ENCODE results near the gene WDR82.

The WDR82 gene, protein sequence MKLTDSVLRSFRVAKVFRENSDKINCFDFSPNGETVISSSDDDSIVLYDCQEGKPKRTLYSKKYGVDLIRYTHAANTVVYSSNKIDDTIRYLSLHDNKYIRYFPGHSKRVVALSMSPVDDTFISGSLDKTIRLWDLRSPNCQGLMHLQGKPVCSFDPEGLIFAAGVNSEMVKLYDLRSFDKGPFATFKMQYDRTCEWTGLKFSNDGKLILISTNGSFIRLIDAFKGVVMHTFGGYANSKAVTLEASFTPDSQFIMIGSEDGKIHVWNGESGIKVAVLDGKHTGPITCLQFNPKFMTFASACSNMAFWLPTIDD
- 245 to 478 (median 305) reads per million in 3 experiments for total RNA-seq

GRCh38 chr3:52278510-52279069 is at the start of gene WDR82:
TSS of gene WDR82 (minus strand) at chr3:52278649. CDS start at chr3:52278361, 288 bp downstream.
- peak; percentile 94 for DNase-seq

GRCh38 chr3:52327486-52328290 is 49.2 kb upstream of the WDR82 start:
- no peak for DNase-seq

GRCh38 chr3:52326976-52327375 is 48.5 kb upstream of the WDR82 start:
- no peak for DNase-seq

DNA sequence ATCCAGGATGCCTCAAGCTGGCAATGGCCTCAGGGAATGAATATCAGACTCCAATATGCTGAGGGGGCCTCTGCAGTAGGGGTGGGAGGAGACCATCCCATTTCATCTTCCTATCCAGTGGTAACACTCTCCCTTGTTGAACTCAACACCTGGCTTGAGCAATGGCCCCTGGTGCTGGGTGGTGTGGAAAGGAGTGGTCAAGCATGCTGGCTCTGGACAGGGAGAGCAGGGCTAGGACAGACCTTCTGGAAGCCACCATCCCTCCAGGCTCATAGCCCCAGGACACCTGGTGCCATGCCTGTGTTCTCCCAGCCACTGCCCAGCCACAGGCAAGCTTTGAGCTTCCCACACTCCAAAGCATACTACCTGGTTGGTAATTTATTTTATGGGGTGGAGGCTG is 47.2 kb upstream of the WDR82 start:
- no peak for DNase-seq

- no peak for DNase-seq
These were observed 46.2 kb upstream of the WDR82 start for GRCh38 chr3:52324676-52325075.

DNA sequence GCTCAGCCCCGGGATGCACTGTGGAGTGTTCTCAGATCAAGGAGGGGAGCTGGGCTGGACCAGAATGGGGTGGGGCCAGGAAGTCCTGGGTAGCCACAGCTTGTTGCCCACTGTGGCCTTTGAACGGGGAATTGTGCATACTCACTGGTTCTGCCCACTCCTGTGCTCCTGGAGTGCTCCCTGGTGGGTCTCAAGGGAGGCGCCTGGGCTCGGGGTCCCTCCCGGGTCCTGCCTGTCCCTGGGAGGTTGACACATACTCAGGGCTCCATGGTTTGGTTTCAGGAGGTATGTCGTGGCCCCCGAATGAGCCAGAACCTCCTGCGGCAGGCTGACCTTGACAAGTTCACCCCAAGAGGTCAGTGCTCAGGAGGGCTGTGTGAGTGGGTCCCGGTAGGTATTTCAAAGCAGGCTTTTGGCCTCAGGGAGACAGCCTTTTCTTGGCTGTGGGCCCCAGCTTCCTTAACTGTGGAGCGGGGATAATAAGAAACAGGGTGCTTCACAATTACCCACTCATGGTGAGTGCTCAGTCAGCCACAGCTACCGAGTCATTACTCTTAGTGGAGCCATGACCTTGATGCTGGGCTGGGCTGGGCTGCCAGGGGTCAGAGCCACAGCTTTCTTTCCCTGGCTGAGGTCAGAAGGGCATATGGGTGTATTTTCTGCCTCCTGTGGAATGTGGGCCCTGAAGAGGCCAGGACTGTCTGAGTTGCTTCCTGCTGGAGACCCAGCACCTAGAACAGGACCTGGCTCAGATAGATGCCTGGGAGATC is 45.3 kb upstream of the WDR82 start:
- DNase-seq, result no peak

- DNase-seq, result no peak
These were observed 44.0 kb upstream of the WDR82 start for GRCh38 chr3:52322466-52322865.

DNA sequence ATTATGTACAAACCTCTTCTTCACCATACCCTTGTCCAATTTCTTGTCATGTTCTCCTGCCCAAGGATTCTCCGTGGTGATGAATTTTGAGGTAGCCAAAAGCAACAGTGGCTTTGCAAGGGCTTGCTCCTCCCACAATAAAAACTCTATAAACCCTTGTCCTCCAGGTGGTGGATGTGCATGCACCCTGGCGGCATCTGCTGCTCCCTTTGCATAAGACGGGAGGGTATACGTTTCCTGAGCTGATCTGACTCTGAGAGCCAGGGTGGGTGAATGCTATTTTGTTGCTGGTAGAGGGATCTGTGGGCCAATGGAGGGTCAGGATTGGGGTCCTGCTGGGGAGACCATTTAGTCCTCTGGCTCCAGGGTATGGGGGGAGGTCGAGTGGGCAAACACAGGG is 43.0 kb upstream of the WDR82 start:
- DNase-seq, result no peak

DNA sequence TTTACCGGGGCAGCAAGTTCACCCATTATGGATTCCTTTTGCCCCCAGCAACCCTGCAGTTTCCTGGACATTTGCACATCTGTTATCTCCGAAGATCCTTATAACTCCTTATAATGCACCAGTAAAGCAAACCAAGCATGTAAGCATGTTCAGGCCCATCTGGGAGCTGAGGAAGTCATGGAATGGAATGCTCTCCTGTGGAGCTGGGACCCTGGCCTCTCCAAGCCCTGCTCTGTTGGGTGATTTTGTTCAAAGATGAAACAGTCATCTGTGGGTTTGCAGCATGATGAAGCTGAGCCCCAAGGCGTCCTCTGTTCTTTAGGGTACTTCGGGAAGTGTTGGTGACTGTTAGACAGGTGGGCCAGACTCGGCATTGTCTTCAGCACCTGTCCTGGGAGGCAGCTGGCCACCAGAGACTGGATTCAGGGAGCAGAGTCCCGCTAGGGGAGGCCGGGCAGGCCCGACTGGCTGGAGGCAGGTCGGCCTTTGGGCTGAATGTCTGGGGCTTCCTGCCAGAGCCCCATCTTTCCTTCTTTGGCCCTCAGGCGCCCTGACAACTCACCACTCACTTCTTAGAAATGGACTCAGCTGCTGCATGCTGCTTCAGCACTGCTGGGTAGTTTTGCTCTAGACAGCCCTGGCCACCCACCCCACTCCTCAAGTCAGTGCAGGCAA is 41.6 kb upstream of the WDR82 start:
- DNase-seq, result no peak

GRCh38 chr3:52318186-52318816 is 39.9 kb upstream of the WDR82 start:
- no peak for DNase-seq

DNA sequence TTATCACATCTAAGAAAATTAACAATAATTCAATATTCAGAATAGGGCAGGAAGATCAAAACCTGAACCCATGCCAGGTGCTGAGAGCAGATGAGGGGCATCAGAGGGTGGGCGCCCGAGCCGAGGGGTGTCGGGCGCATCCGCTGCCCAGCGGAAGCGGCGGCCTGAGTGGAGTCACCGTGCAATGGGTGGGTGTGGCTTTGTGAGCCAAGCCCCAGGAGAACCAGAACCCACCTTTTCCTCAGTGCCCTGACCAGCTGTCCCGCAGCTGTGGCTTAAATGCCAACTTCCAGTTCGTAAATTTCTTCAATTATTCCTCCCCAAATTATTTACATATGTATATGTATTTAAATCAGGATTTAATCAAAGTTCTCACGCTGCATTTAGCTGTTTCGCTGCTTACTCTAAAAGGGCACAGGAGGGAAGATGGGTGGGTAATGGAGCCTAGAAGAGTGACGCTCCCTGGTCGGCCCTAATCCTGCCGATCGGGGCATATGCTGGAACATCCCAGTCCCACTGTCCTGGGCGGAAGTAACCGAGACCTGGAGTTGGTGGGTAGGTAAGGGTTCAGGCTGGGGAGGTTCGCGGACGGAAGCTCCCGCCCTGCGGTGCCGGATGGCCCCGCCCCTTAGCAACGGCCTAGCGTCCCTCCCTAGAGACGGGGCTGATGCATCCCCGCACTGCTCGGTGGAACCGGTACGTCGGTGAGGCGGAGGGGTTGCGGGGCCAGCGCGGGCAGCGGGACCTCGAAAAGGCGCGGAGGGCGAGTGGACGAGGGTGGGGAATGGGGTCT is 39.0 kb upstream of the WDR82 start:
- DNase-seq, result peak; percentile 72

DNA sequence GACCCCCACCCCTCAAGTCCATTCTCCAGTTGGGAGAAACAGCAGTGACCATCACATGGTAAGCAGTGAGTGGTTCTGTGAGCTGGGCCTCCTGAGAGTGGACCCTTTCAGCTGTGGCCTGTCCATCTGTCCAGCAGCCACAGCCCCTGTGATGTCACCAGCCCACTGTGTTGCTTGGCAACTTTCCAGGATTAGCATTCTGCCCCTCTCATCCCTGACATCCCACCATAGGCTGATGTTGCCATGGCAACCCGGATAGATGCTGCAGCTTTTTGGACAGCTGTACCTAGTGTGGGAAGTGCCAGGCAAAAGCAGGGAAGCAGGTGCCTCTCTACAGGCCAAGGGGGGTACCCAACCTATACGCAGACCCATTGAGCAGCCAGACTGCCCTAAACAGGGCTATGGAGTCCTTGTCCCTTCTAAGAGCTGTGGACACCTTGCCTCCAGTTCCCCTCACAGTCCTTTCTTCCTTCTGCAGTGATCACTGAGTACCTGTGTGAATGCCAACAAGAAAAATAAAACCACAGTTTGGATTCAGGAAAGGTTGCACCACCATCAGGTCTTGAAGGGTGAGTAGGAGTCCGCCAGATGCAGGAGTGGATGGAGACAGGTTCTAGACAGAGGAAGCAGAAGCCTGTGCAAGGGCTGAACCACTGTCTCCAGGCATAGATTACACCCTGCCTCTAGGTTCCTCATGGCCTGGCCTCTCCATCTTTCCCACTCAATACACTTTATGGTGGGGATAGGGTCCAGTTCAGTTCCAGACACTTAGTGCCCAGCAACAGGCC is 37.7 kb upstream of the WDR82 start, which contains the start of gene DNAH1:
DNAH1 (plus strand) TSS at position 343 of the 788 bp plus-strand sequence. CDS start 6,124 bp downstream, outside the sequence.
- DNase-seq, result no peak

DNA sequence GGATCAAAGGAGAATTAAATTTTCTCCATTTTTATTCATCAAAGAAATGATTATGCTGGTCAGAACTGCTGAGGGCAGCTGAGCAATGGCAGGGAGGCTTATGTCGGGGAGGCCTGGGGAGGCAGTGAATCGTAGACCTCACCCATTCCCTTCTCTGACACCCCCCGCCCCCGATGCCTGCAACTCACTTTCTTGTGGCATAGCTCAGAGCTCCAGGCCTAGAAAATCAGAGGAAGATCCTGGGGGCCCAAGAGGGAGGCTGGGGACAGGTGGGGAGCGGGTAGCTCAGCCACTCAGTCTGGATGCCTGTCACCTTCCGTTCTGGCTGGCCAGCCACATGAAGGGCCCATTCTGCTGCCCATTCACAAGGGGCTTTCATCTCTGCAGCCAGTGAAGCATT is 36.6 kb upstream of the WDR82 start:
- DNase-seq, result no peak

DNA sequence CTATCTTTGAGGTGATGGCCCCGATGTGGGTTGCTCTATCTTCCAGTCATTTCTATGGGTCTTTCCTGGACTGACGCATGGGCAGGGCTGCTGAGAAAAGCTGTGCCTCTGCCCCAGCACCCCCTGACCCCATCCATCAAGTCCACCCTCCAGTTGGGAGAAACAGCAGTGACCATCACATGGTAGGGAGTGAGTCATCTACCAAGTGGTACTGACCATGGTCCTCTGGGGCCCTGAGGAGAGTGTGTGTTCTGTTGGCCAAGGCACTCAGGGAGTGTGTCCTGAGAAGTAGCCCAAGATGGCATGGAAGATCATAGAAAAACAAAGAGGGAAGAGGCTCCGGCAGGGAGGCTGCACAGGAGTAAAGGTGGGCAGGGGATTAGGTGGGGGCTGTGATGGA is 36.0 kb upstream of the WDR82 start:
- no peak for DNase-seq

- no peak for DNase-seq
These were observed 35.3 kb upstream of the WDR82 start for GRCh38 chr3:52313774-52314188.

GRCh38 chr3:52313188-52313773 is 34.8 kb upstream of the WDR82 start:
- DNase-seq, result no peak

DNA sequence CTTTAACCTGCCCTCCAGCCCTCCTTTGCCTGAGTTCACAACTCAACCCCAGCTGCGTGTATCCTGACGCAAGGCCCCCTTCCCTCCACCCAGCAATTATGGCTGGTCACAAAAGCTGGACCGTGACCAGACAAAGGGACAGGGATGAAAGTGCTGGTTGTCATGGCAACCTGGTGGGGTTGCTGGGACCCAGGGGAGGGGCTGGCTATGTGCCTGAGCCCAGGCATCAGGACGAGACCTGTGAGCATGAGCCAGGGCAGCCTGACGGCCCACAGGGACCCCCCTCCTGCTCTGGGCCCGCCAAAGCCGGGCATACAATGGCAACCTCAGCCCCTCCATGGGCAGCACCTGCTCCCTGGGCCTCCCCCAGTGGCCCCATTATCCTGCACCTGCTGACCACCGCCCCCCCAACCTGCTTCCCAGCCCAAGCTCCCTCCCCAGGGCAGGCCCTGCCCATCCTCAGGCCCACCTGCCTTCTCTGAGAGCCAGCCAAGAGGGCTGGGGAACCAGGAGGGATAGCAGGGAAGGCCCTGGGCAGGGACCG is 33.2 kb upstream of the WDR82 start:
- no peak for DNase-seq

DNA sequence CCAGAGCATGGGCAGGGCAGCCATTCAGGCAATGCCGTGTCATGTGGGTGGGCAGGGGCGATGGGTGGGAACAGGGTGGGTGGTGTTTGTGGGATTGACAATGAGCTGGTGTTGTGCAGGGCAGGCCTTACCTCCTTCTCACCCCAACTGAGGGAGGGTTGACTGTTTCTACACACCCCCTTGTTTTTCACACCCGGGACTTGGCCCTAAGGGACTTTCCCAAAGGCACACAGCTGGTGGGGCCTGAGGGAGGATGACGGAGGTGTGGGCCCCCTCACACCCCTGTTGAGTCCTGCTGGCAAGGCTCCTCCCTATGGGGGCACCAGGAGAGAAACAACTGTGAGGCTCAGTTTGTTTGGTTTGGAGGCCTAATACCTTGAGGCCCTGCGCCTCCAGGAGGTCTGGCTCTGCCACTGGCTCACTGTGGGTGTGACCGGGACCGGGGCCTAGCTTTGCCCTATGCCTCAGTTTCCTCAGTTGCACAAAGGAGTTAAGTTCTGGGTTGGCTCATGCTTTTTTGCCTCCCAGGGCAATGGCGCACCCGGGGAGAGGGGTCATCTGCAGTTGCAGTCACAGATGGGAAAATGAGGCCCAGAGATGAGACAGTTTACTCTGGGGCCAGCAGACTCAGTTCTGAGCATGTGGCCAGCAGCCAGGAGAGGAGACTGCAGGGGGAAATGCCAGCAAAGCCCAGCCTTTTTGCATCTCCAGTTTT is 32.6 kb upstream of the WDR82 start:
- DNase-seq, result peak; percentile 28

GRCh38 chr3:52308308-52308707 is 29.9 kb upstream of the WDR82 start:
- DNase-seq, result no peak
